ENCODE results near the gene B4GALNT4.
"Not testable (repeated sequence)": the region's sequence is repeated elsewhere in the genome, so short reads cannot be mapped to it uniquely, and the experiment has no call there.

B4GALNT4 gene

GRCh38 chr11:336659-337198 is 32.6 kb upstream of the B4GALNT4 start:
- DNase-seq, result no peak

GRCh38 chr11:337711-338110 is 31.6 kb upstream of the B4GALNT4 start:
- DNase-seq, result no peak

GRCh38 chr11:339963-340362 is 29.3 kb upstream of the B4GALNT4 start:
- DNase-seq, result no peak

GRCh38 chr11:340539-341512 is 28.5 kb upstream of the B4GALNT4 start:
- DNase-seq, result no peak

GRCh38 chr11:342328-342727 is 27.0 kb upstream of the B4GALNT4 start:
- no peak for DNase-seq

- DNase-seq, result no peak
Measured at GRCh38 chr11:344836-345578, 24.3 kb upstream of the B4GALNT4 start.

GRCh38 chr11:346529-346928 is 22.8 kb upstream of the B4GALNT4 start:
- DNase-seq, result no peak

- DNase-seq, result not testable (repeated sequence)
Measured at GRCh38 chr11:349270-349954, 19.9 kb upstream of the B4GALNT4 start.

GRCh38 chr11:350033-350722 is 19.1 kb upstream of the B4GALNT4 start:
- DNase-seq, result not testable (repeated sequence)

GRCh38 chr11:350723-351255 is 18.5 kb upstream of the B4GALNT4 start:
- DNase-seq, result no peak

GRCh38 chr11:351411-351810 is 17.9 kb upstream of the B4GALNT4 start:
- no peak for DNase-seq

- no peak for DNase-seq
Measured at GRCh38 chr11:352456-353031, 16.8 kb upstream of the B4GALNT4 start.

- DNase-seq, result no peak
Measured at GRCh38 chr11:353179-353873, 16.0 kb upstream of the B4GALNT4 start.

GRCh38 chr11:355581-356458 is 13.5 kb upstream of the B4GALNT4 start:
- DNase-seq, result peak; percentile 91

GRCh38 chr11:356610-357009 is 12.7 kb upstream of the B4GALNT4 start:
- DNase-seq, result no peak

GRCh38 chr11:357582-357981 is 11.7 kb upstream of the B4GALNT4 start:
- no peak for DNase-seq

- no peak for DNase-seq
Measured at GRCh38 chr11:358129-358800, 11.0 kb upstream of the B4GALNT4 start.

GRCh38 chr11:359181-359714 is 10.1 kb upstream of the B4GALNT4 start:
- peak; percentile 59 for DNase-seq

Measured in stimulated activated CD4-positive, alpha-beta T cell treated with anti-CD3 and anti-CD28 coated beads, Interleukin-1b, Interleukin-23, amount 100 ng/mL, for 48 hours (primary cell).